IPS-18c (cell line): Measurements from ENCODE around the gene DNAJB7.
"Not testable (repeated sequence)": the region's sequence is repeated elsewhere in the genome, so short reads cannot be mapped to it uniquely, and the experiment has no call there.

Experiments
- H3K4me3 ChIP-seq: 2 replicates; pipeline ENCODE4 v1.7.0; 2013; ENCODE audit warnings: low read depth, mild to moderate bottlenecking, low read length, moderate library complexity; ENCODE audit not compliant: insufficient read depth
- H3K9me3 ChIP-seq: one replicate; pipeline ENCODE4 v1.6.1; 2013; ENCODE audit warnings: mild to moderate bottlenecking, low read length, moderate library complexity; ENCODE audit not compliant: control insufficient read depth, insufficient read depth

The DNAJB7 gene

GRCh38 chr22:40855071-40855978 lies 6.6 kb downstream of the DNAJB7 start:
- H3K4me3 ChIP-seq, result peak overlapping the region; percentile 97

GRCh38 chr22:40853961-40854360 lies 8.0 kb downstream of the DNAJB7 start:
- Histone ChIP-seq H3K9me3 (no peaks in the 10 kb centered on the region), H3K4me3 (no peak overlapping the region)

More at GRCh38 chr22:40855071-40855978, 6.6 kb downstream of the DNAJB7 start:
- H3K9me3 ChIP-seq, result no peaks in the 10 kb centered on the region

GRCh38 chr22:40853333-40853732 lies 8.6 kb downstream of the DNAJB7 start:
- no peaks in the 10 kb centered on the region for H3K9me3 ChIP-seq
- no peak overlapping the region for H3K4me3 ChIP-seq

GRCh38 chr22:40845816-40846215 lies 16.1 kb downstream of the DNAJB7 start:
- not testable (repeated sequence) for H3K9me3 ChIP-seq, H3K4me3 ChIP-seq

- Histone ChIP-seq H3K4me3 (no peak overlapping the region), H3K9me3 (no peaks in the 10 kb centered on the region)
Measured at GRCh38 chr22:40844951-40845350, 17.0 kb downstream of the DNAJB7 start.

- Histone ChIP-seq H3K9me3 (no peaks in the 10 kb centered on the region), H3K4me3 (no peak overlapping the region)
Measured at GRCh38 chr22:40838486-40838885, 23.4 kb downstream of the DNAJB7 start.

- H3K4me3 ChIP-seq, result no peak overlapping the region
- H3K9me3 ChIP-seq, result no peaks in the 10 kb centered on the region
Measured at GRCh38 chr22:40834619-40835018, 27.3 kb downstream of the DNAJB7 start.

GRCh38 chr22:40829131-40829530 lies 32.8 kb downstream of the DNAJB7 start:
- H3K9me3 ChIP-seq, result no peaks in the 10 kb centered on the region
- H3K4me3 ChIP-seq, result no peak overlapping the region

- H3K4me3 ChIP-seq, result no peak overlapping the region
- no peaks in the 10 kb centered on the region for H3K9me3 ChIP-seq
Measured at GRCh38 chr22:40826984-40827741, 34.8 kb downstream of the DNAJB7 start.

GRCh38 chr22:40826292-40826691 lies 35.6 kb downstream of the DNAJB7 start:
- not testable (repeated sequence) for H3K4me3 ChIP-seq, H3K9me3 ChIP-seq

- no peaks in the 10 kb centered on the region for H3K9me3 ChIP-seq
- no peak overlapping the region for H3K4me3 ChIP-seq
Measured at GRCh38 chr22:40823426-40823825, 38.5 kb downstream of the DNAJB7 start.

GRCh38 chr22:40819599-40820140 lies 42.2 kb downstream of the DNAJB7 start:
- no peaks in the 10 kb centered on the region for H3K9me3 ChIP-seq
- peak overlapping the region; percentile 50 for H3K4me3 ChIP-seq

- no peaks in the 10 kb centered on the region for H3K9me3 ChIP-seq
Measured at GRCh38 chr22:40818747-40819598, 42.9 kb downstream of the DNAJB7 start, which contains the start of gene SLC25A17. SLC25A17 (minus strand) TSS chr22:40819346; CDS start chr22:40819248, 98 bp downstream.

GRCh38 chr22:40818192-40818746 lies 43.6 kb downstream of the DNAJB7 start:
- Histone ChIP-seq H3K9me3 (no peaks in the 10 kb centered on the region), H3K4me3 (peak overlapping the region; percentile 99)

More at GRCh38 chr22:40818747-40819598, 42.9 kb downstream of the DNAJB7 start, which contains the start of gene SLC25A17:
- peak within 1 kb of the TSS; percentile 99 for H3K4me3 ChIP-seq

GRCh38 chr22:40817737-40818136 lies 44.2 kb downstream of the DNAJB7 start:
- Histone ChIP-seq H3K9me3 (no peaks in the 10 kb centered on the region), H3K4me3 (no peak overlapping the region)

GRCh38 chr22:40813912-40814315 lies 48.0 kb downstream of the DNAJB7 start:
- H3K4me3 ChIP-seq, result no peak overlapping the region

More at GRCh38 chr22:40813912-40814315, 48.0 kb downstream of the DNAJB7 start:
- H3K9me3 ChIP-seq, result no peaks in the 10 kb centered on the region
